ENCODE results near the gene SPATA25.

Gene SPATA25

DNA sequence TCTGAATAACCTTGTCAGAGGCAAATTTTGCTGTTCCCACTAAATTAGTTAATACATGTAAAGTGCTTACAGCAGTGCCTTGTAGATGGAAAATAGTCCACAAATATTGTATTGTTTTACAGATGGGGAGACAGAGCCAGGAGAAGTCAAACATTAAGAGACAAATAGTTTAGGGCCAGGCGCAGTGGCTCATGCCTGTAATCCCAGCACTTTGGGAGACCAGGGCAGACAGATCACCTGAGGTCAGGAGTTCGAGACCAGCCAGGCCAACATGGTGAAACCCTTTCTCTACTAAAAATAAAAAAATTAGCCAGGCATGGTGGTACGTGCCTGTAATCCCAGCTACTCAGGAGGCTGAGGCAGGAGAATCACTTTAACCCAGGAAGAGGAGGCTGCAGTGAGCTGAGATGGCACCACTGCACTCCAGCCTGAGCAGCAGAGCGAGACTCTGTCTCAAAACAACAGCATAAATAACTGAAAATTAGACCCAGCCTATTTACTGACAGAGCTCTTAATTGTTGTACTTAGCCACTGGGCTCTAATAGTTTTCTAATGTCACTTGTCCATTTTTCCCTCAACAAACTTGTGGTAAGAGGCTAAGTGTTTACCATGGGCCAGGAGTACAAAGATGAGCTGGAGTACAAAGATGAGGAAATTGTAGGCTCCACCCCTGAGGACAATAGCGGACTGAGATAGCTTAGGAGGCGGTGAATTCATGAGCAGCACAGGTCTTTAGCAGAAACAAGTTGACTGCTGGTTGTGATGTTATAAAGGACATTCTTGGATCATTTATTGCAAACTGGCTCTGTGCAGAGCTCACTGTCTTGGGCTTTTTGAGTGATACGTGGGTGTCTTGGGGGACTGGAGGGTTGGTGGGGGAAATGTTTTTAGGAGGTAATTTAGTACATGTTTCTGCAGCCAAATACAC is 23.6 kb downstream of the SPATA25 start:
- no peak for DNase-seq (ENCODE audit: low read depth)

DNA sequence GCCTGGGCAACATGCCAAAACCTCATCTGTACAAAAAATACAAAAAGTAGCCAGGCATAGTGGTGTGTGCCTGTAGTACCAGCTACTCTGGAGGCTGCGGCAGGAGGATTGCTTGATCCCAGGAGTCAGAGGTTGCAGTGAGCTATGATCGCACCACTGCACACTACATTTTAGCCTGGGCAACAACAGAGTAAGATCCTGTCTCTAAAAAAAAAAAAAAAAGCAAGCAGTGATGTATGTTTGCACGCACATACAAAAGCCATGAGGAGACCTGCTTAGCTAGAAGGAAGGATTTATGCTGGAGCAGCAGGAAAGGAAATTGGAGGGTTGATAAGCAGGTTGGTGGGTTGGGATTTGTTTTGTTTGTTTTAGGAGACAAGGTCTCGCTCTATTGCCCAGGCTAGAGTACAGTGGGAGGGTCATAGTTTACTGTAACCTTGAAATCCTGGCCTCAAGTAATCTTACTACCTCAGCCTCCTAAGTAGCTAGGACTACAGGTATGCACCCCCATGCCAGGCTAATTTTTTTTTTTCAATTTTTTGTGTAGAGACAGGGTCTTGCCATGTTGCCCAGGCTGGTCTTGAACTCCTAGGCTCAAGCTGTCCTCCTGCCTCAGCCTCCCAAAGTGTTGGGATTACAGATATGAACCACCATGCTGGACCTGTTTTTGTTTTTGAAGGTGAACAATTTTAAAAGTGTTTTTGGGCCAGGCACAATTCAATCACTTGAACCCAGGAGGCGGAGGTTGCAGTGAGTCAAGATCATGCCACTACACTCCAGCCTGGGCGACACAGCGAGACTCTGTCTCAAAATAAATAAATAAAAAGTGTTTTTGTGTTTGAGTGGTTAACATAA is 26.0 kb downstream of the SPATA25 start:
- DNase-seq (ENCODE audit: low read depth) = no peak

DNA sequence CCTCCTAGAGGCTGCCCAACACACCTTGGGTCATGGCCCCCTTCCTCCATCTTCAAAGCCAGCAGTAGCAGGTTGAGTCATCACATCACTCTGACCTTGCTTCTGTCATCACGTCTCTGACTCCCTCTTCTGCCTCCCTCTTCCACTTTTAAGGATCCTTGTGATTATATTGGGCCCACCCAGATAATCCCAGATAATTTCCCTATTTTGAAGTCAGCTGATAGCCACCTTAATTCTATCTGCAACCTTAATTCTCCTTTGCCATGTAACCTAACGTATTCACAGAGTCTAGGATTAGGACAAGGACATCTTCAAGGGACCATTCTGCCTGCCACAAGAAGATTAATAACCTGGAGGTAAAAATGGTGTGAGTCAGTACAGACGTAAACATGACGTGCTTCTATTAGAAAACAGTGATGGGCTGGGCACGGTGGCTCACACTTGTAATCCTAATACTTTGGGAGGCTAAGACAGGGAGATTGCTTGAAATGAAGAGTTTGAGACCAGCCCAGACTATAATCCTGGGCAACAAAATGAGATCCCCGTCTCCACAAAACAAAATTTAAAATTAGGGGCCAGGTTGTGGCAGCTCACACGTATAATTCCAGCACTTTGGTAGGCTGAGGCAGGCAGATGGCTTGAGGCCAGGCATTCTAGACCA is 26.7 kb downstream of the SPATA25 start:
- DNase-seq (ENCODE audit: low read depth) = no peak

DNA sequence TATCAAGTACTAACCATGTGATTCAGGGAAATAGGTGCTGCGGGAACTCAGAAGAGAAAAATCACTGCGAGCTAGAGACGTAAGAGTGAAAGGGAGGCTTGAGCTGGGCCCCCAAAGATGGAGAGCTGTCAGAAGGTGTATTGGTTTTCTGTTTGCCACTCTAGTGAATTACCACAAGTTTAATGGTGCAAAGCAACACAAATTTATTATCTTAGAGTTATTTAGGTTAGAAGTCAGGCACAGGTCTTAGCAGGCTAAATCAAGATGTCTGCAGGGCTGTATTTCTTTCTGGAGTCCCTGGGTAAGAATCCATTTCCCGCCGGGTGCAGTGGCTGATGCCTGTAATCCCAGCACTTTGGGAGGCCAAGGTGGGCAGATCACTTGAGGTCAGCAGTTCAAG is 27.5 kb downstream of the SPATA25 start:
- DNase-seq (ENCODE audit: low read depth) = no peak

DNA sequence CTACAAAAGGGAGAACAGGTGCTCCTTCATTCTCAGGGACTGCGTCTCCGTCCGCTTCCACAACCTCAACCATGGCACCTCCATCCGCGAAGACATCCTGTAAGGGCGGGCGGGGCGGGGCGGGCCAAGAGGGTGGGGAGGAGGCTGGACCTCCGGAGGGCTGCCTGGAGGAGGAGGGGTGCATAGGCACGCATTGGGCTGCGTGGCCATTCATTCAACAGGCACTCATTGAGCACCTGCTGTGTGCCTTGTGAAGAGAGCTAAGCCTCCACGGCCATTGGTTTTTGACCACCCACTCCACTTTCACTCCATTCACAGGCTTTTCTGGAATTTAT is 29.6 kb downstream of the SPATA25 start:
- no peak for DNase-seq (ENCODE audit: low read depth)

DNA sequence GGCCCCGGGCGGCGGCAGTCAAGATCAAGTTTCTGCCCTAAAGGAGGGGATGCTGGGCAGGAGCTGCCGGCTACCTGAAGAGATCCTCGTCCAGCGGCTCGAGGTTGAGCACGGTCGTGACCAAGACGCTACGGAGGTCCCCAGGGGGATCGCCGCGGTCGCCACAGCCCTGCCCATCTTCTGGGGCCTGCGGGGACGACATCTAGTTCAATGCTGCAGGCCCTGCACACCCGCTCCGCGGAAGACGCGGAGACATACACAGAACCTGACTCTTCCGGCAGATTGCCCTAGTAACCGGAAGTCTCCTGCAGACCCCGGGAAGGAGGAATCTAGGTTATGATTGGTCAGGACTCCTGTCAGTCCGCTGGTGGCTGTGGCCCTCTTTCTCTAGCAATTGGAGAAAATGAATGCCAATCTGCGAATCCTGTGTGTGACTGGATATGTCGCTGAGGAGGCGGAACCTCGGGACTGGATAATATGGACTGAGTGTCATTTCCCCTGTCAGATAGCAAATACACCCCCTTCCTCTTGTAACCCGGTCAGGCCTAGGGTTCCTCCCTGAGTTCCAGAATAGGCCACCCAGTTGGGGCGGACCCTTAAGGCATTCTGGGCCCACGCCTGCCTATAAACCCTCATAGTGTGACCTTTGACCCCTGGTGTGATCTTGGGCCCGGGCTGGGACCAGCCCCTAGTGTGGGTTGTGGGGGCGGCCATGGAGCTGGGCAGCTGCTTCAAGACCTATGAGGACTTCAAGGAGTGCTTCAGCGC is 30.1 kb downstream of the SPATA25 start, which contains the start of the genes ACOT8 and ZSWIM3:
ACOT8 (minus strand) TSS at position 279 of the 768 bp plus-strand sequence; CDS start at position 202, 77 bp downstream.
ZSWIM3 (plus strand) TSS at position 501 of the 768 bp plus-strand sequence; CDS start at position 713, 212 bp downstream.
- DNase-seq (ENCODE audit: low read depth) = peak; percentile 100

DNA sequence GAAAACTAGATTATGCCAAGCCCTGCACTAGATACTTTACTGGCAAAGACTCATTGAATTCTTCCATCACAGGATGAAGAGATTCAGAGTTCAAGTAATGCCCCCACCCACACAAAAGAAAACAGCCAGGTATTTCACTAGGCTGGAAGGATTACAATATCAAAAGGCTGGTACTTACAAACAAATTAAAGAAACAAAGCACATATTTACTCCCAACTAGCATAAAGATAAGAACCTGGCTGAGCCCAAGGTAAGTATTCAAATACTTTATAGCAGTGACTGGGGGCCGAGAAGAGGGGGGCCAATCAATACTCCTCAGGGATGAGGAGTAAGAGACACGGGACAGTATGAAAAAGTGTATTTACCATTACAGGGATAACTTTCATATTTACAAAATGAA is 33.9 kb downstream of the SPATA25 start:
- DNase-seq (ENCODE audit: low read depth) = no peak

DNA sequence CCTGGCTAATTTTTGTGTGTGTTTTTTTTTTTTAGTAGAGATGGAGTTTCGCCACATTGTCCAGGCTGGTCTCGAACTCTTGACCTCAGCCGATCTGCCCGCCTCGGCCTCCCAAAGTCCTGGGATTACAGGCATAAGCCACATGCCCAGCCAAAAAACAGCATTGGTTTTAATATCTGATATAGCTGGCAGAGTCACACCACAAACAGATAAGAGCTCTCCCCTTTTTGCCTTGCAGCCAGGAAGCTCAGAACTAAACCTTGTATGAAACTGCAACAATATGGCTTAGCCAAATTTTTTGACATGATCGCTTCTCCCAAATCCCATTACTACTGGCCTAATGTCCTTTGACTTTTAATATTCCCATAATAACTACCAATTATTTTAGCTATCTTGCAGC is 35.1 kb downstream of the SPATA25 start:
- no peak for DNase-seq (ENCODE audit: low read depth)

DNA sequence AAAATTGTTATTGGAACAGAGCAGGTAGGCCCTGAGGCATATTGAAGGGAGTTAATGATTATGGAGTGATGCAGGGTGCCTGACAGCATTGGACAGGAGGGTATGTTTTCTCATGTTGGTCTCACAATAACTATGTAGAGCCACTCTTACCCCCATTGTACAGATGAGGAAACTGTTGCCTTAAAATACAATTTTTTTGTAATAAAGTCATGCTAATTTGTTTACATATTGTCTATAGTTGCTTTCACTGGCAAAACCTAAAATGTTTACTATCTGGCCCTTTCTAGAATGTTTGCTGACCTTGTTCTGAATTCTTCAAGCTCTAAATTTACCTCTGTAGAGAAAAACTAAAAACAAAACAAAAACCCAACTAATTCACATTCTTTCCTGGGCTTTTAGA is 35.9 kb downstream of the SPATA25 start:
- no peak for DNase-seq (ENCODE audit: low read depth)

DNA sequence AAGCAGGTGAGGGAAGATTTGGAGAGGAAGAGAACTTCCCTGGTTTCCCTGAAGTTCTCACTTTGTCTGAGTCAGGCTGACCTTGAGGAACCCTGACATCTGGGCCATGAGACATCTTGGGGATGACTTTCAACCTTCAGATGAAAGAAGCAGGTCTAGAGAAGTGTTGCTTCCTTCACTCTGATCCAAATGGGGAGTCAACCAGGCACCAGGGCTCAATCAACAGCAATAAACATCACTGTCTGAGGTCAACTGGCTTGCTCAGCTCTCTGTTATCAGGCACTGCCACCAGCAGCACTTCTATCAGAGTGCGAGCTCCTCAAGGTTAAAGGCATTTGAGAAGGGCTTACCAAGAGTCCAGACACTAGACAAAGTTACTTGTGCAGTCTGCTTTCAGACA is 36.5 kb downstream of the SPATA25 start:
- no peak for DNase-seq (ENCODE audit: low read depth)

DNA sequence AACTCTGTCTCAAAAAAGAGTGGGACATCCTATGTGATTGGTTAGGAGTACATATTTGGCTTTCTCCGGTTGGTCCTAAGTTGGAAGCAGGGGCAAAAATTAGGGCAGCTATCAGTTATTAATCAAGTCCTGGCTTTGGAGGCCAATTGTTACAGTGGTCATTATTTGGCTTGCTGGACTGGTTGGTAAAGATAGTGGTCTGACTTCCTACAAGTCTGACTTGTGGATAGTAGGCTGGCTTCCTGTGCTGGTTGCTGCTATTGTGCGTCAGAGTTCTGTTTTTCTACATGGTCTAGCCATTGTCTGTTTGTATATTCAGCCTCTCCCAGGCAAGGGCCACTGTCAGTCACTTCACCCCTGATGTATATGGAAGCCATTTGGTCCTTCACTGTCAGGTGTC is 37.2 kb downstream of the SPATA25 start:
- DNase-seq (ENCODE audit: low read depth) = no peak

DNA sequence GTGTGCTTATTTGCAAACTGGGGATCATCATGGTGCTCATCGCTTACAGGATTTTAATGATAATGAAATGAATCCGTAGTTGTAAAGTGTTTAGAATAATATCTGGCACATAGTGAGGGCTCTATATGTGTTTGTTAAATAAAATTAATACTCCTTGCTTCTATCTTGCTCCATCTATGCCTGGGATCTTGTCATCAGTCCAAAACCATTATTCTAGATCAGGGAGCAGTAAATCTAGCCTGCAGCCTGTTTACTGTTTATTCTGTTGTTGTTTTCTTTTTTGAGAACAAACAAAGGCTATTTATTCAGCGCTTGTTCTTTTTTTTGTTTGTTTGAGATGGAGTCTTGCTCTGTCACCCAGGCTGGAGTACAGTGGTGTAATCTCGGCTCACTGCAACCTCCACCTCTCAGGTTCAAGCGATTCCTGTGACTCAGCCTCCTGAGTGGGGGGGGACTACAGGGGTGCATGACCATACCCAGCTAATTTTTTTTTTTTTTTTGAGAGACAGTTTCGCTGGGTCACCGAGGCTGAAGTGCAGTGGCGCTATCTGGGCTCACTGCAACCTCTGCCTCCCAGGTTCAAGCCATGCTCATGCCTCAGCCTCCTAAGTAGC is 38.3 kb downstream of the SPATA25 start:
- DNase-seq (ENCODE audit: low read depth) = no peak

DNA sequence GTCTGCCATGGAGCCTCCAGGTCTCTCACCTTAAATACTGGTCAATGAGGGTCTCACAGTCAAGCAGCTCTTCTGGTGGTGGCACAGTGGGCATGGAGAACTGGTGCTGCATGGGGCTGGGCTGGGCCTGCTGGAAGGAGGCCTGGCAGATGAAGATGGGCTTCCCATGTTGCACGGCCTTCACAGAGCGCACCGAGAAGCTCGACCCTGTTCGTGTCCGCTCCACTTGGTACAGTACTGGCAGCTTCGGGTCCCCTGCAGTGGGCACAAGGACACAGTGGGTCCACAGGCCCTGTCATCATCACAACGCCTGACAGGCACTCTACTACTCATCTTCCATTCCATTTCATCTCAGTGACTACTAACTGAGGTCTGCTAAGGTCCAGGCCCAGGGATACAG is 39.0 kb downstream of the SPATA25 start:
- no peak for DNase-seq (ENCODE audit: low read depth)

DNA sequence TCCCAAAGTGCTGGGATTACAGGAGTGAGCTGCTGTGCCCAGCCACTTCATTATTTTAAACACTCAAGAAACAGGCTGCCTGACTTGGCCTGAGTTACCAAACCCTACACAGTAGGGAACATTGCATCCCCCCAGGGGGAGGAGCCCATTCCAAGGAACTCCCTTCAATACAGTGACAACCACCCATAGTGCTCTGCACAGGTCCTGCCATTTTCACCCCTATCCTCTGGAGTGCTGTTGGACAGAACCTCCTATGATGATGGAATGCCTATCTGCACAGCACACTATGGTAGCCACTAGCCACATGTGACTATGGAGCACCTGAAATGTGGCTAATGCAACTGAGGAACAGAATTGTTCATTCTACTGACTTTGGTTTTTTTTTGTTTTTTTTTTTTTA is 42.0 kb downstream of the SPATA25 start:
- DNase-seq (ENCODE audit: low read depth) = no peak

DNA sequence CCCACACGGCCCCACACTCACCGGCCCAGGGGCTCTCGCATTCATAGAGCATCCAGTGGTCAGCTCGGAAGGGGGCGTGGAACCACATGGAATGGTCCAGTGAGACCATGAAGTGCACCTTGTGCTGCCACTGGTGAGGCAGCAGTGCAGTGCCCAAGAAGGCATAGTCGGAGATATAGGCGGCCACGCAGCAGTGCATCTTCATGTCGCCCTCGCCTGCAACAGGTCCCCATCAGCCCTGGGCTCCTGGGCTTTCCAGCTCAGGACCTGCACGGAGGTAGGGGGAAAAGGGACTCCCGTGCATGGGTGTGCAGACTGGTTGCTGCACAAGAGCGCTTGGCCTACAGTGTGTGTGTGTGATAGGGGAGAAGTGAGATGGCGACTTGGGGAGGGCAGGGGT is 43.9 kb downstream of the SPATA25 start:
- no peak for DNase-seq (ENCODE audit: low read depth)

DNA sequence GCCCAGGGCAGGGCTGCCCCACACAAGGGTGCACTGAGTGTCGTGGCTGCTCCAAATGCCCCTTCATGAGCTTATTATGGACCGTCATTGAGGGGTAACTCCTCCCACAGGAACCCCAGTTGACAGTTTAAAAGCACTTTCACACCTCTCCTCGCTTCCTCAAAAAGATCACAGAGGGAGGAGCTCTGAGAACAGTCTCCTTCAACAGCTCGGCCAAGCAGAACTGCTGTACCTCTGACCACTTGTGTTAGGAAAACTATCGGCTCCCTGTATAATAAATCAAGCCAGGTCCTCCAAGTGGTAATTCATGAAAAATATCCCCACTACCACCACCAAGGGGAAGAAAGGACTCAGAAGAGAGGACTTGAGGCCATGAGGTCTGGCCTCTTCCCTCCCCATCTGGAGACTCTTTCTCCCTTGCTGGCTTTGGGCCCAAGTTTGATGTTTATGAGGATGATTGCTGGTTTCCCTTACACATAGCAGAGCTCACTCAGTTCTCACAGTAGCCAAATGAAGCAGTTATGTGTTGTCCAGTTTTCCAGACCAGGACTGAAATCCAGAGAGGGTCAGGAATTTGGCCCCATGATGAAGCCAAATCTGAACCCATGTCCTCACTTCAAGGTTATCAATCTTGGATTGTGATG is 45.1 kb downstream of the SPATA25 start:
- no peak for DNase-seq (ENCODE audit: low read depth)

DNA sequence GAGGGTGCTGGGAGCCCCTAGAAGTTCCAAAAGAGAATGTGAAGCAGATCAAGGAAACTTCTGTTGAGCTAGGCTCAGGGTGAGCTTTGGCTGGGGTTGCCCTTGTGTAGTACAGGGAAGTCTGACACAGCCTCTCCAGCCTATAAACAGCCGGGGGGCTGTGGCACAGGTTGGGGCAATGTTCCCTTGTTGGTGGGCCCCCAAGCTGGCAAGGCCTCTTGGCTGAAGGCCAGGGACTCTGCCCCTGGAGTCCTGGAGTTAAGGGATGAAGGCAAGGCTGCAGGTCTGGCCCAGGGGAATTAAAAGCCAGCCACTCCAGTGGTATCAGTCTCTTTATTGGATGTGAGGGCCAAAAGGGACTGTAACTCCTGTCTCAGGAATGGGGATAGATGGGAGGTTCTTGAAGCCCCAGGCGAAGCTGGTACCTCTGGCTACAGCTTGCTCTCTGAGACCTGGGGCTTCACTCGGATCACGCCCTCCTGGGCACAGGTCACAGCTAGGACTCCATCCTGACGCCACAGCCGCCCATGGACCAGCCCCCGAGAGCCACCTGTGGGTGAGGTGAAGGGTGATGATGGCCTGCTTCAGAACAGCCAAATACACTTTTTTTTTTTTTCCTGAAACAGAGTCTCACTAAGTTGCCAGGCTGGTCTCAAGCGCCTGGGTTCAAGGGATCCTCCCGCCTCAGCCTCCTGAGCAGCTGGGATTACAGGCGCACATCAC is 45.9 kb downstream of the SPATA25 start:
- DNase-seq (ENCODE audit: low read depth) = no peak

DNA sequence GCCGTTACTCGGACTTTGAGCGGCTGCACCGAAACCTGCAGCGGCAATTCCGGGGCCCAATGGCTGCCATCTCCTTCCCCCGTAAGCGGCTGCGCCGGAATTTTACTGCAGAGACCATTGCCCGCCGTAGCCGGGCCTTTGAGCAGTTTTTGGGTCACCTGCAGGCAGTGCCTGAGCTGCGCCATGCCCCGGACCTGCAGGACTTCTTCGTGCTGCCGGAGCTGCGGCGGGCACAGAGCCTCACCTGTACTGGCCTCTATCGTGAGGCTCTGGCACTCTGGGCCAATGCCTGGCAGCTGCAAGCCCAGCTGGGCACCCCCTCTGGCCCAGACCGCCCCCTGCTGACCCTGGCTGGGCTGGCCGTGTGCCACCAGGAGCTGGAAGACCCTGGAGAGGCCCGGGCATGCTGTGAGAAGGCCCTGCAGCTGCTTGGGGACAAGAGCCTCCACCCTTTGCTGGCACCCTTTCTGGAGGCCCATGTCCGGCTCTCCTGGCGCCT is 46.7 kb downstream of the SPATA25 start:
- DNase-seq (ENCODE audit: low read depth) = no peak

DNA sequence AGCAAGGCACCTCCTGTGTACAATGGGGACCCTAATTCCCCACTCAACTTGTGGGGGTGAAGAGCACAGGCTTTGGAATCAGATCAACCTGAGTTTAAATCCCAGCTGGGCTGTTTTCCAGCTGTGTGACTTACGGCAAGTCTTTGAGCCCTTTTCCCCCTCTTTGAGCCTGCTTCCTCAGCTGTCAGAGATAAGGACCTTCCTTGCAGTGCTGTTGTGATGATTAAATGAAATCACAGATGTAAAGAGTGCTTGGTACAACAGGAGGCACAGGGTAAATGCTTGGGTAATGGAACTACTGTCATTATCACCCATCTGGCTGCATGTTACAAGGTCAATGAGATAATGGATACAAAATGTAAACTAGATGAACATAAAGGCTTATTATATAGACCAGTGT is 50.6 kb downstream of the SPATA25 start:
- DNase-seq (ENCODE audit: low read depth) = no peak
